Stimulated activated CD8-positive, alpha-beta memory T cell treated with anti-CD3 and anti-CD28 coated beads, Interleukin-7, amount 100 ng/mL, for 4 hours (primary cell): ENCODE data around the gene HOXA11.
A peak's percentile ranks its signal among the peaks of the same experiment; 100 is the strongest.

Experiments
- DNase-seq, 2 donors: peaks; one replicate each; pipeline ENCODE4 v3.0.0-alpha.2; 2020; ENCODE audit warnings: low read depth in 2 of 2

The HOXA11 gene

GRCh38 chr7:27158436-27159265, 26.4 kb downstream of the HOXA11 start:
- DNase-seq: no peak

DNA sequence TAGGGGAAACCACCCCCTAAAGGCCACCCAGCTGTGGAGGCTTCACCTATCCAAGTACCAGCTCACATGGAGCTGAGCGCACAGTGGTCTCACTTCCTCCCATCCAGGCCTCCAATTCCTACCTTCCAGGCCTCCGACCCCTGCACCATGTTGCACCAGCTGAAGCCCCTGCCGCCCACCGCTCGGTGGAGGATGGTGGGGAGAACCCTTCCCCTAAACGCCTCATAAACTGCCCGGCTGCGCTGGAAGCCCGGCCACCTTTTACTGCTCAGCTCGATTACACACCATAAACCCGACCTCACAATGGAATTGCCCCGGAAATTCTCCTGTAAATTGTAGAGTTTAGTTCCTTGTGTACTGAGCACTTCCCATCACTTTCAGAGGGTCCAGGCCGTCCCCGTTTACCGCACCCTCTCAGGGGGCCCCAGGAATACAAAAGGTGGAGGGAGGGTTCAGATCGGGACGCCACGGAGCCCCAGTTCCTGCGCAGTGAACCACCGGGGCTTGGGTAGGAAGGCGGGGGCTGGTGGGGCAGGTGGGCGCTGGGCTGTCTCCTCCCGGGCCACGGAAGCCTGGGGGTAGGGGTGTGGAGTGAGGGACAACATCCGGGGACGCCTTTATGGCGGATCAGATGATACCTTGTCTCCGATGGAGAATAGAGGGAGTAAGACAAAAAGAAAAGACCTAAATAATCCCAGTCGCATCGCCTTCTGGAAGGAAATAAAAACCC, 27.2 kb downstream of the HOXA11 start:
- DNase-seq: no peak

DNA sequence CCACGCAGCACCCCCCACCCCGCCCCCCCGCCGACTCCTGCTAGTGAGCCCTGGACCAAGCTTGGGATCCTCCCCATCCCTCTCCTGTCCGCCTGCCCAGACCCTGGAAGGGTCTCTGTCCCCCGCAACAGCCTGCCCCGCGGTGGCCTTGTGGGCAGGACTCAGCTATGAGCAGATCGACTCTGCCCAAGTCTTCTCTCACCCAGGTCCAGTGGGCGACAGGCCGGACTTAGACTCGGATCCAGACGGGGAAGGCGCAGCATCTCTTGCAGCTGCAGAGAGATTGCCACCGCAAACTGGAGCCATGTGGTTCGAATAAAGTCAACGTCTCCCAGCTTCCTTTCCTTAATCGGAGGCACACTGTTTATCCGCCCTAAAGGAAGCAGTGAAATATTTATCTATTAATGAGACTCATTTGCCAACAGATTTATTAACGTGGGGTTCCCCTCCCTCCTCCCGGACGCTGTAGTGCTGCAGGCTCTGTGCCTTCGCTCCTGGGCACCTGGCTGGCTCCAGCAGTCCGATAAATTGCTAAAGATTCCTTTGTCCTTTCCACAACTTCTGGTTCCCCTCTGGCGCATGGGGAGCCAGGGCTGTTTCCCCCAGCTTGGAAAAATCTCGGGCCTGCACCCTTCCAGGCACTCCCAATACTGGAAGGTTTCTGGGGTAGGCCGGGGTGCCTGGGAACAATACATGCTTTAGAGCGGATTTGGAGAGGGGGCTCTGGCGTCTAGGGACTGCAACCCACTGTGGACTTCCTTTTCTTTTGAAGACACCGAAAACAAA, 27.9 kb downstream of the HOXA11 start:
- no peak for DNase-seq

GRCh38 chr7:27156508-27156898, 28.5 kb downstream of the HOXA11 start, which contains the start of gene HOXA7:
HOXA7 (minus strand) TSS chr7:27156675; CDS start chr7:27156545, 130 bp downstream.
- no peak for DNase-seq

DNA sequence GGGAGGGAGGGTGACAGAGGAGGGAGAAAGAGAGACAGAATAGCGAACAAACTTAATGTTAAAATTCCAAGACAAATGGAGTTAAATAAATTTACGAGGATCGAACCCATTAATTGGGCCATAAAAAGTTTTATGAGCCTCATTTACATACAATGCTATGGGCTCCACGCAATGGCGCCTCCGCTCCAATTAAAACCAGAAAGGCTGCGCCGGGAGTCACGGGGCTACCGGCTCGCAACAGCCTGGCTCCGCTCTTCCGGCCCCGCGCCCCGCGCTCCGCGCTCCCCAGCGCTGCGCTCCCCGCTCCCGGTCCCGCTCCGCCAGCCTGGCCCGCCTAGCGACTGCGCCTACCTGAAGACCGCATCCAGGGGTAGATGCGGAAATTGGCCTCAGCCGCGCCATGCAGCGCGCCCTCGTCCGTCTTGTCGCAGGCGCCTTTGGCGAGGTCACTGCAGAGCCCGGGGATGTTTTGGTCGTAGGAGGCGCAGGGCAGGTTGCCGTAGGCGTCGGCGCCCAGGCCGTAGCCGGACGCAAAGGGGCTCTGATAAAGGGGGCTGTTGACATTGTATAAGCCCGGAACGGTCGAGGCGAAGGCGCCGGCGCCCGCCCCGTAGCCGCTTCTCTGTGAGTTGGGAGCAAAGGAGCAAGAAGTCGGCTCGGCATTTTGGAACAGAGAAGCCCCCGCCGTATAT, 29.1 kb downstream of the HOXA11 start:
- DNase-seq: no peak

DNA sequence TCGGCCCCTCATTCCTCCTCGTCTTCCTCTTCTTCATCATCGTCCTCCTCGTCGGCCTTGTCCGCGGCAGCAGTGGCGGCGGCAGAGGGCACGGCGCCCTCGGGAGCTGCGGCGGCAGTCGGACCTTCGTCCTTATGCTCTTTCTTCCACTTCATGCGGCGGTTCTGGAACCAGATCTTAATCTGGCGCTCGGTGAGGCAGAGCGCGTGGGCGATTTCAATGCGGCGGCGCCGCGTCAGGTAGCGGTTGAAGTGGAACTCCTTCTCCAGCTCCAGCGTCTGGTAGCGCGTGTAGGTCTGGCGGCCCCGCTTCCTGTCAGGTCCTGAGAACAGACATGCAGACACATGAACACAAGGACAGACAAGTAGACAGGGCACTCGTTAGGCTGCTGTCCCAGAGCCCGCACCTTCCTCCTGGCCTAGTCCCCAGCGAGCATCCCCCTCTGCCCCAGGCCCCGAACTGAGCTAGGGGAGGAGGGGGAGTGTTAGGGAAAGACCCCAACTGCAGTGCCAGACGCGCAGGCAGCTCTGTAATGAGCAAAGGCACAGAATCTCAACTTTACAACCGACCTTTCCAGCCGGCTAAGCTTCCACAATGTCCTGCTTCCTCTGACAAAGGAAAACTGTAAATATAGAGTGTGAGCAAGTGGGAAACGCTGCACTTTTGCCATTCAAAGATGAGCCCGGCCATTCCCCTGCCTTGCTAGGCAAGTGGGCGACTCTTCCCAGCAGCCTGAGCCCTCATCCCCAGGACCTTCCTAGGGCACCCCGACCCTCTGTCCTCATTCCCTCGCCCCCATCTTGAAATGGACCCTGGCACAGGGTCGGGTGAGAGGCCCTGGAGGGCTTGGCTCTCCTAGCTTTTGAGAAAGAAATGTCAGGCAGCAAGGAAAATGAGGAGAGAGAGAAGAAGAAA, 29.9 kb downstream of the HOXA11 start:
- DNase-seq: peak; percentile 28 to 50

DNA sequence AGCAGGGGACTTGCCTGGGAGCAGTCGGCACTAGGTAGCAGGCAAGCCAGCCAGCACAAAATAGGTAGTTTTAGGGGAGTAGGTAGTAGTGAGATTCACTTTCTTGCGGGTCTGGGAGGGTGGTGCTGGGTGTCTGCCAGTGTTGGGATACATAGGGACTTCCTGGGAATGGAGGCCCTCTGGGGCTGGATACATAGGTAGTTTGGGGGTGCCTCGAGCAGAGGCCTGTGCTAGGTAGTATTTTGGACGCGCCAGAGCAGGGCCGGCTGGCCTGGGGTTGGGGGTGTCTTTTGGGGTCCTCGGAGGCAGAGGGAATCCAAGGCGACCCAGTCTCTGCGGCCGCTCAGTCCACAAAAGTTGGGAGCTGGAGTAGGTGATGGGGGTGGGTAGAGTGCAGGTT, 30.7 kb downstream of the HOXA11 start:
- DNase-seq: no peak

DNA sequence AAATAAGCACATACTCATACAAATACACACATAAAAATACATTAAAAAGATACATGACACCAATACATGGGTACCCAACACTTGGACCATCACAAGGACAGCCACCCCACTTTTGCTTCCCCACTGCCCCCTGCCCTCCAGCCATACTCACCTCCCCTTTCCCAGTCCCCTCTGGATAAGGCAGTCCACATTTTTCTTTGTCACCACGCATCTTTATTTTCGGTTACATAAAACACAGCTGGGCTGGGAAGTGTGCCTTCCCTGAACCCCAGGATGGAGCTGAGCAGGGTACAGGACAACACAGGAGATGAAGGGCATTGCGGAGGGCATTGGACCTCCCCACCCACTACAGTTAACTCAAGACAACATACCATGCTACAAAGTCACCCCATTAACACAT, 31.5 kb downstream of the HOXA11 start:
- DNase-seq: no peak

DNA sequence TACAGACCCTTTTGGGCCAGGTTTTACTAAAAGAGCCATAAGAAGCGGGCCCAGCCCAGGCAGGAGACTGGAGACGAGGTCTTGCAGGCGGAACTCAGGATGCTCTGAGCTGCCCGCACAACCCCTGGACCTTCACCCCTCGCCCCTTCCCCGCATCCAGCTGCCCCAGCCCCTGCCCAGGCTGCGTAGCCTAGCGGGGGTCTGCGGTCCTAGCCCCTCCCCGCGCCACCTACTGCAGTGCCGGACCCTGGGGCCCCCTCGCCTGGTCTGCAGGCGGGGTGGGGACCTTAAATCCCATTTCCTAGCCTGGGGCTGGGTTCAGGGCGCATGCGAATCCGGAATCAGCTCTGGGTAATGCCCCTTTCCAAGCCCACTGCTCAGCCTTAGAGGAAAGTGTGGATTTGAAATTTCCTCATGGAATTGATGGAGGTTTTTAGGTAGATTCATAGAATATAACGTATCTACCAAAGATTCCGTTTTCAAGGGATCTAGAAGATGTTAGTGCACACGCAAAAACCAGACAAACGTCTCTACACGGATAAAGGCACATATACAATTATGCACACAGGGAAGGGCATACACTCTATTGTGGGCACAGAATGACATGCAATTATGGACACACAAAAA, 32.1 kb downstream of the HOXA11 start:
- no peak for DNase-seq

- no peak for DNase-seq
Measured at GRCh38 chr7:27151931-27152815, 32.9 kb downstream of the HOXA11 start, which contains the start of gene HOXA3. HOXA3 (minus strand) TSS chr7:27152583; CDS start chr7:27110640, 41,943 bp downstream.

- DNase-seq: no peak
Measured at GRCh38 chr7:27151341-27151930, 33.6 kb downstream of the HOXA11 start.

- DNase-seq: peak; percentile 21 to 42
Measured at GRCh38 chr7:27150568-27151340, 34.3 kb downstream of the HOXA11 start.

GRCh38 chr7:27149842-27150567, 35.0 kb downstream of the HOXA11 start:
- DNase-seq: no peak

DNA sequence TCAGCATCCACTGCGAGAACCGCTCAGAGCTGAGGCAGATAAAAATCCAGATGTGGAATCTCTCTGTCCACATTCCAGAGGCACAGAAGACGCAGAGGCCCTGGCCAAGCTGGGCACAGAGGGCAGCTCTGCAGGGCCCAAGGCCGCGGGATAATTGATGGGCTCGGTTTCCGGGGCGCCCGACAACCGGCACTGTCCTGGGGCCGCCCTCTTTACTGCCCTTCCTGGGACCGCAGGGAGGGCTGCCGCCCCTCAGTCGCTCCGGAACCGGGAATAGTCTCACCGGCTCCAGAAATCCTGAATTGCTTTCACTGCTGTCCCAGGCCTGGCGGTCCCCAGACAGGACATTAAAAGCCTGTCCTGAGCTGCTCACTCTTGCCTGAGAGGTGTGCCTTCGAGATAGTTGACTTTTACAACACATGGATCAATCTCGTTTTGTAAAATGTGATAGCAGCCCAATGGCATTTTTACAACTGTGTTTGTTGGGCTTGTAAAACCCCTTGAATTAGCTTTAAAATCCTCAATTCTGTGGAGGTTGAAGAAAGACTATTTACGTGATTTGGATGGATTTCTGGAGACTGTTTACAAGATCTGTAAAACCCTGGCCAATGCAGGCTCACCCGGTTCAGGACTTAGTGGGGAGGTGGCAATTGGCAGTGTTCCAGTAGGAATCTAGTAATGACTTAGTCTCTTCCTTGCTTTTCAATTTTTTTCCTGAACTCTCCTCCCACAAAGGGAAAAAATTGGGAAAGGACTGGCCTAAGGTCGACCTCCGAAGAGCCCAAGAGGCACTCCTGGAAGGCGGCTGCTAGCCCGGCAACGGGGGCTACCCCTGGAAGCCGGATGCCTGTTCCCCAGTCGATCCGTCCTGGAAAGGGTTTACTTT, 36.0 kb downstream of the HOXA11 start:
- no peak for DNase-seq

GRCh38 chr7:27148031-27148755, 36.8 kb downstream of the HOXA11 start:
- no peak for DNase-seq
